Smooth muscle cell (in vitro differentiated cells): ENCODE measurements around the gene SDK1. TPM values are rescaled to one million over a fixed set of nuclear protein-coding genes. Genes with fewer than 3 reads are reported as not detected.

Source experiments
- DNase-seq: peaks from one replicate; lab custom pipeline; 2025; ENCODE audit not compliant: unreplicated experiment; lab: John Stamatoyannopoulos, UW
- H2AFZ ChIP-seq: fragments of 200-600 bp; sonication (generic); 2 replicates; pipeline ENCODE4 v1.6.0; 2016; ENCODE audit warnings: antibody characterized with exemption, low read depth, mild to moderate bottlenecking
- H3F3A ChIP-seq: fragments of 200-600 bp; sonication (generic); 2 replicates; pipeline ENCODE4 v1.6.0; 2017; ENCODE audit warnings: antibody characterized with exemption, low read depth
- H3K27ac ChIP-seq: fragments of 200-600 bp; sonication (generic); 2 replicates; pipeline ENCODE4 v1.5.1; 2016; ENCODE audit warnings: low read depth, mild to moderate bottlenecking
- H3K27me3 ChIP-seq: fragments of 200-600 bp; sonication (generic); 2 replicates; pipeline ENCODE4 v1.6.1; 2016; ENCODE audit warnings: low read depth, mild to moderate bottlenecking
- H3K36me3 ChIP-seq: fragments of 200-600 bp; sonication (generic); 2 replicates; pipeline ENCODE4 v1.5.1; 2016; ENCODE audit warnings: low read depth
- H3K4me1 ChIP-seq: fragments of 200-600 bp; sonication (generic); 2 replicates; pipeline ENCODE4 v1.5.1; 2016; ENCODE audit warnings: low read depth
- H3K4me2 ChIP-seq: fragments of 200-600 bp; sonication (generic); 2 replicates; pipeline ENCODE4 v1.6.0; 2016; ENCODE audit warnings: mild to moderate bottlenecking
- H3K4me3 ChIP-seq: fragments of 200-600 bp; sonication (generic); 2 replicates; pipeline ENCODE4 v1.5.1; 2016; ENCODE audit warnings: mild to moderate bottlenecking
- H3K79me2 ChIP-seq: fragments of 200-600 bp; sonication (generic); 2 replicates; pipeline ENCODE4 v1.6.0; 2016; ENCODE audit warnings: low read depth, mild to moderate bottlenecking
- H3K9ac ChIP-seq: fragments of 200-600 bp; sonication (generic); 2 replicates; pipeline ENCODE4 v1.6.0; 2016; ENCODE audit warnings: low read depth
- H3K9me3 ChIP-seq: fragments of 200-600 bp; sonication (generic); replicated peaks from 2 replicates; pipeline ENCODE4 v1.5.1; 2016; ENCODE audit warnings: low read depth
- H4K20me1 ChIP-seq: fragments of 200-600 bp; sonication (generic); 2 replicates; pipeline ENCODE4 v1.6.0; 2016; ENCODE audit warnings: low read depth
- WGBS: methylation state at CpG from one replicate; pipeline ENCODE4 v1.1.7; 2016; ENCODE audit warnings: low lambda C conversion rate; 5-methylcytosine and 5-hydroxymethylcytosine counted together
- polyA plus RNA-seq: library from polyadenylated mRNA; unstranded; fragments of >200 nt; fragmentation: Nextera tagmentation; extraction: Ambion mirVana; gene quantifications from 2 replicates; pipeline ENCODE4 v1.2.1, GENCODE V29; 2016
- total RNA-seq: library from RNA; depleted of rRNA; stranded (reverse); fragments of >200 nt; gene quantifications from 2 replicates; pipeline ENCODE4 v1.2.3, GENCODE V29; 2014
- TF ChIP-seq, protein P1 (sequence below): fragments of 200-600 bp; sonication (generic); IDR thresholded peaks from 2 replicates; pipeline ENCODE4 v1.5.1; 2017; ENCODE audit warnings: borderline replicate concordance, mild to moderate bottlenecking, antibody characterized with exemption; ENCODE audit not compliant: insufficient read depth, poor library complexity, severe bottlenecking

Gene SDK1
- total and polyA plus RNA-seq, 2 experiments from 2014 or later: 1.1 to 2.5 TPM

DNA sequence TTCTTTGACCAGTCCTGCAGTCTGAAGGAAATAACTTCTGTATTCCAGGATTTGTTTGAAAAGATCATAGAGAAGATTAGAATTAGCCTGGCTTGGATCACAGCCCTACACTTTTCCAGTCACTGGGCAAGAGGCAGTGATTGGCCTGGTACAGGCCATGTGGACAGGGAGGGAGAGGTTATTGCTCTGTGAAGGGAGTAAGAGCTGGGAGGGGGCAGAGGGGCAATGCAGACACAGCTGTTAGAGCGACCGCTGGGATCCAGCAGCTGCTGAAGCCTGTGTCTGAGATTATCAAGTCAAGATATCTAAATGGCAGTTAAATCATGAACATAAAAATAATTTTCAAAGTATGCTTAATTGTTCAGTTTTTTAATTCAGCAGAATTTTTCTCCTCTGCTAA is 257.3 kb downstream of the SDK1 start:
- no peak for DNase-seq
- Histone ChIP-seq H3K27me3 (no peaks in the 10 kb centered on the region), H3K9ac (no peak overlapping the region)

DNA sequence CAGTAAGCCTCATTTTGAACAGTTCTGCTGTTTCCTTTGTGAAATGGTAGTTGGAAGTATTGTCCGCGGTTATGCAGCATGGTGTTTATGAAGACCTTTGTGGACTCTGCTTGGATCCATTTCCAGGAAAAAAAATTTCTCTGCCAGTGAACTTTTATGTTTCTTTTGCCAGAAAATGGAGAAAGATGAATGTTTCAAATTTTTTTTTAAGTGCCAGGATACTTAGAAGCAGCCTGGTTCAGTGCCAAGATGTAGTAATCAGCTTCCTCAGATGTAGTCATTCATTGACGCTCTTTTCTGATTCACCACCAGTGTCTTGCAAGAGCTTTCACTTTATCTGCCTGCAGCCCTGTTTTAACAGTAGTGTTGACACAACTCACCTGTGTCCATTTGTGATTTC is 258.2 kb downstream of the SDK1 start:
- peaks cover 5% of the 10 kb centered on the region for H3F3A ChIP-seq
- H3K9ac ChIP-seq: no peak overlapping the region
- peak overlapping the region; percentile 53 for H3K4me2 ChIP-seq

More for the DNA sequence above, 257.3 kb downstream of the SDK1 start:
- no peaks in the 10 kb centered on the region for H3K79me2 ChIP-seq
- peak overlapping the region; percentile 21 for H2AFZ ChIP-seq
- H3K4me2 ChIP-seq: peak overlapping the region; percentile 13
- no peaks in the 10 kb centered on the region for H4K20me1 ChIP-seq
- 27% methylated on average over 2 of the region's 2 CpGs for WGBS
- H3K9me3 ChIP-seq: no peaks in the 10 kb centered on the region
- H3K4me1 ChIP-seq: no peaks in the 10 kb centered on the region
- peak overlapping the region; percentile 16 for H3K27ac ChIP-seq
- no peaks in the 10 kb centered on the region for H3K36me3 ChIP-seq
- H3K4me3 ChIP-seq: no peak overlapping the region
- TF ChIP-seq, protein P1, sequence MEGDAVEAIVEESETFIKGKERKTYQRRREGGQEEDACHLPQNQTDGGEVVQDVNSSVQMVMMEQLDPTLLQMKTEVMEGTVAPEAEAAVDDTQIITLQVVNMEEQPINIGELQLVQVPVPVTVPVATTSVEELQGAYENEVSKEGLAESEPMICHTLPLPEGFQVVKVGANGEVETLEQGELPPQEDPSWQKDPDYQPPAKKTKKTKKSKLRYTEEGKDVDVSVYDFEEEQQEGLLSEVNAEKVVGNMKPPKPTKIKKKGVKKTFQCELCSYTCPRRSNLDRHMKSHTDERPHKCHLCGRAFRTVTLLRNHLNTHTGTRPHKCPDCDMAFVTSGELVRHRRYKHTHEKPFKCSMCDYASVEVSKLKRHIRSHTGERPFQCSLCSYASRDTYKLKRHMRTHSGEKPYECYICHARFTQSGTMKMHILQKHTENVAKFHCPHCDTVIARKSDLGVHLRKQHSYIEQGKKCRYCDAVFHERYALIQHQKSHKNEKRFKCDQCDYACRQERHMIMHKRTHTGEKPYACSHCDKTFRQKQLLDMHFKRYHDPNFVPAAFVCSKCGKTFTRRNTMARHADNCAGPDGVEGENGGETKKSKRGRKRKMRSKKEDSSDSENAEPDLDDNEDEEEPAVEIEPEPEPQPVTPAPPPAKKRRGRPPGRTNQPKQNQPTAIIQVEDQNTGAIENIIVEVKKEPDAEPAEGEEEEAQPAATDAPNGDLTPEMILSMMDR: no peak
- peaks cover 5% of the 10 kb centered on the region for H3F3A ChIP-seq

DNA sequence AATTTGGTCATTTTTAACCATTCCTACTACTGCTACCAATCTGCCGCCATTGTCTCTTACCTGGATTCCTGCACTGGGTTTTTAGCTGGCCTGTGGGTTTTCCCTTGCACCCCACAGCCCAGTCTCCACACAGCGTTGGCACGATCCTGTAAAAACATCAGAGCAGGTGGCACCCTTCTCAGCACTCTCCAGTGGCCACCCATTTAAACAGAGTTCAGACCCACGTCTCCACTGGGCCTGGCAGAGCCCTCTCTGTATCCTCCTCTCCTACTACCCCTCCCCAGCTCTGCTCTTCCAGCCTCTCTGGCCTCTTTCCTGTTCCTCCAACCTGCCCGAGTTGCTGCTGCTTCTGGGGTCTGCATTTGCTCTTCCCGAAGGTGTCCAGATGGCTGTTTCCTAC is 259.4 kb downstream of the SDK1 start:
- H3K9ac ChIP-seq: no peak overlapping the region
- 91% methylated on average over 6 of the region's 6 CpGs for WGBS

More for the DNA sequence above, 258.2 kb downstream of the SDK1 start:
- no peaks in the 10 kb centered on the region for H3K9me3 ChIP-seq
- H3K4me1 ChIP-seq: no peaks in the 10 kb centered on the region
- peak overlapping the region; percentile 16 for H3K27ac ChIP-seq
- H4K20me1 ChIP-seq: no peaks in the 10 kb centered on the region
- no peaks in the 10 kb centered on the region for H3K36me3 ChIP-seq
- 72% methylated on average over 3 of the region's 3 CpGs for WGBS
- TF ChIP-seq, protein P1: no peak
- H3K27me3 ChIP-seq: no peaks in the 10 kb centered on the region
- DNase-seq: no peak
- H3K79me2 ChIP-seq: no peaks in the 10 kb centered on the region
- no peak overlapping the region for H3K4me3 ChIP-seq
- peak overlapping the region; percentile 70 for H2AFZ ChIP-seq

DNA sequence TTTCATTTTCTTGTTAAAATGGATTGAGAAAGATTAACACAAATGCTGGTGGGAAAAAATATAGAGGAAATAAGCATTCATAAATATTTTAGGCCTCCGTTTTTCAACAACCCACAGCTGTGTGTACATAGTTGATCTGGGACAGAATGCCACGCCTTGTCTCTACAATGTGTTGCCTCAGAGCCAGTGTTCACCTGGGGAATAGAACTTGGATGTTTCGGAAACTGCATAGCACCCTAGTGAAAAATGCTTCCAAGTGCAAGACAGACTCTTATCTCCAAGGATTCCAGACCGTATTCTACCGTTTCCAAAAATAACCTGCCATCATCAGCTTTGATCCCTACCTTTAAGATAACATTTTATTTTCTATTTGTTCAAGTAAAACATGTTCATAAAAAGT is 260.9 kb downstream of the SDK1 start:
- Histone ChIP-seq H3K79me2 (no peaks in the 10 kb centered on the region), H3K4me2 (no peak overlapping the region), H3K9ac (no peak overlapping the region), H3K27me3 (no peaks in the 10 kb centered on the region), H2AFZ (no peak overlapping the region), H3F3A (peaks cover 5% of the 10 kb centered on the region), H3K4me3 (no peak overlapping the region), H3K9me3 (no peaks in the 10 kb centered on the region), H3K36me3 (no peaks in the 10 kb centered on the region), H3K27ac (no peak overlapping the region), H3K4me1 (no peaks in the 10 kb centered on the region), H4K20me1 (no peaks in the 10 kb centered on the region)
- 98% methylated on average over 5 of the region's 5 CpGs for WGBS
- DNase-seq: no peak
- TF ChIP-seq, protein P1: no peak

More for the DNA sequence above, 259.4 kb downstream of the SDK1 start:
- Histone ChIP-seq H3K27me3 (no peaks in the 10 kb centered on the region), H3K9me3 (no peaks in the 10 kb centered on the region), H3K79me2 (no peaks in the 10 kb centered on the region), H3K4me2 (no peak overlapping the region), H4K20me1 (no peaks in the 10 kb centered on the region), H3F3A (peaks cover 5% of the 10 kb centered on the region), H3K36me3 (no peaks in the 10 kb centered on the region), H3K27ac (no peak overlapping the region), H2AFZ (no peak overlapping the region), H3K4me1 (no peaks in the 10 kb centered on the region), H3K4me3 (no peak overlapping the region)
- TF ChIP-seq, protein P1: no peak
- DNase-seq: no peak
